Type B pancreatic cell (in vitro differentiated cells): Measurements from ENCODE around the gene CTNND2. TPM values are rescaled to one million over a fixed set of nuclear protein-coding genes. Genes with fewer than 3 reads are reported as not detected.

ENCODE experiments used
- DNase-seq: peaks from one replicate; pipeline ENCODE4 v3.0.0; 2021; ENCODE audit warnings: mixed read lengths; ENCODE audit not compliant: unreplicated experiment; ENCODE audit errors: extremely low spot score
- H3K27ac Mint-ChIP-seq: 2 replicates; pipeline ENCODE4 v1.8.0; 2021; ENCODE audit warnings: mild to moderate bottlenecking, mixed read lengths
- H3K27me3 Mint-ChIP-seq: 2 replicates; pipeline ENCODE4 v1.8.0; 2021; ENCODE audit warnings: mixed read lengths
- H3K36me3 Mint-ChIP-seq: 2 replicates; pipeline ENCODE4 v1.8.0; 2021; ENCODE audit warnings: mixed read lengths
- H3K4me1 Mint-ChIP-seq: one replicate; pipeline ENCODE4 v1.8.0; 2021; ENCODE audit warnings: mixed read lengths; ENCODE audit not compliant: unreplicated experiment
- H3K4me3 Mint-ChIP-seq: 2 replicates; pipeline ENCODE4 v1.8.0; 2021; ENCODE audit warnings: mild to moderate bottlenecking, mixed read lengths
- H3K9me3 Mint-ChIP-seq: 2 replicates; pipeline ENCODE4 v1.8.0; 2021; ENCODE audit warnings: mixed read lengths
- CTCF ChIP-seq: fragments of 200-600 bp; sonication (generic); conservative IDR thresholded peaks from 2 replicates; pipeline ENCODE4 v1.5.0; 2021; ENCODE audit warnings: antibody characterized with exemption, mild to moderate bottlenecking
- total RNA-seq: library from RNA; stranded (reverse); gene quantifications from 2 replicates; pipeline ENCODE4 v1.2.1, GENCODE V29; 2021; ENCODE audit warnings: low replicate concordance

Gene CTNND2
- total RNA-seq, 1 donor from 2014 or later, result 49.5 TPM

GRCh38 chr5:11038772-11039171 lies 865.5 kb downstream of the CTNND2 start:
- no peak for DNase-seq
- no peaks in the 10 kb centered on the region for H3K9me3 Mint-ChIP-seq
- H3K27me3 Mint-ChIP-seq, result no peaks in the 10 kb centered on the region
- H3K4me1 Mint-ChIP-seq, result no peaks in the 10 kb centered on the region
- H3K4me3 Mint-ChIP-seq, result no peak overlapping the region
- no peaks in the 10 kb centered on the region for H3K36me3 Mint-ChIP-seq
- no peak for TF ChIP-seq CTCF
- no peak overlapping the region for H3K27ac Mint-ChIP-seq

DNA sequence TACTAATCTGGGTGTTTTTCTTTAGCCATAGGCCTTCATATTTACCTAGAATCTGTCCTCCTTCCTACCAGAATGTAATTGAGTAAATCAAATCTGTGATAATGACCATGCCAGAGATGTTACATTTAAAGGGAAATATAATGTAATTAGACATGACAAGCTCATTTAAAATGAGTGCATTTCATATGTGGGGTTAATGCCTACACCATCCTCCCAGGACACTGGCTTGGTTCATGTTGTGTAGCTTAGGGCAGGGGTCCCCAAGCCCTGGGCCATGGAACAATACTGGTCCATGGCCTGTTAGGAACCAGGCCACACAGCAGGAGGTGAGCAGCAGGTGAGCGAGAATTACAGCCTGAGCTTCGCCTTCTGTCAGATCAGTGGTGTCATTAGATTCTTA lies 866.3 kb downstream of the CTNND2 start:
- no peak for DNase-seq
- no peak for TF ChIP-seq CTCF
- no peak overlapping the region for H3K4me3 Mint-ChIP-seq
- no peaks in the 10 kb centered on the region for H3K4me1 Mint-ChIP-seq
- no peaks in the 10 kb centered on the region for H3K27me3 Mint-ChIP-seq
- no peak overlapping the region for H3K27ac Mint-ChIP-seq
- no peaks in the 10 kb centered on the region for H3K9me3 Mint-ChIP-seq
- H3K36me3 Mint-ChIP-seq, result no peaks in the 10 kb centered on the region

GRCh38 chr5:11037080-11037479 lies 867.2 kb downstream of the CTNND2 start:
- Mint-ChIP-seq H3K9me3 (no peaks in the 10 kb centered on the region), H3K27me3 (no peaks in the 10 kb centered on the region), H3K27ac (no peak overlapping the region), H3K36me3 (no peaks in the 10 kb centered on the region), H3K4me1 (no peaks in the 10 kb centered on the region), H3K4me3 (no peak overlapping the region)
- TF ChIP-seq CTCF, result no peak
- DNase-seq, result no peak

GRCh38 chr5:11030671-11031070 lies 873.6 kb downstream of the CTNND2 start:
- H3K27me3 Mint-ChIP-seq, result no peaks in the 10 kb centered on the region
- H3K36me3 Mint-ChIP-seq, result no peaks in the 10 kb centered on the region
- no peak overlapping the region for H3K4me3 Mint-ChIP-seq
- H3K27ac Mint-ChIP-seq, result no peak overlapping the region
- TF ChIP-seq CTCF, result no peak
- no peak for DNase-seq
- no peaks in the 10 kb centered on the region for H3K4me1 Mint-ChIP-seq
- H3K9me3 Mint-ChIP-seq, result peaks cover 9% of the 10 kb centered on the region

DNA sequence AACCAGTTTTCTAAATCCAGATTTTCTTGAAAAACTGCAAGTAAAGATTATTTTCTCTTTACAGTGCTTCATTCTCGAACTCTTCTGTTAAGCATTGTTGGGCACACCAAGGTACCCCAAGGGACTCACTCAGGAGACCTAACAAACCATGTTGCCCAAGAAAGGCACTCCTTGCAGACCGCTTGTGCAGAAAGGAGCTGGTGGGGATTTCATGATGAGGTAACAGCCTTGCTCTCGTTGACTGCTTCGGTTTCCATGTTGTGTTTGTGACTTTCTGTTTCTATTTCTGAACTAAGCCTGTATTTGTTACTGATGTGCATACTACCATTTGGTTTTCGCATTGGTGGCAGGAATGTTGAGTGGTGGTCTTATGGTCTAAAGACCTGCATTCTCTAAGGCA lies 876.6 kb downstream of the CTNND2 start:
- H3K4me3 Mint-ChIP-seq, result no peak overlapping the region
- no peak overlapping the region for H3K27ac Mint-ChIP-seq
- H3K9me3 Mint-ChIP-seq, result peaks cover 9% of the 10 kb centered on the region
- no peaks in the 10 kb centered on the region for H3K36me3 Mint-ChIP-seq
- no peaks in the 10 kb centered on the region for H3K27me3 Mint-ChIP-seq
- no peak for TF ChIP-seq CTCF
- no peaks in the 10 kb centered on the region for H3K4me1 Mint-ChIP-seq
- no peak for DNase-seq

GRCh38 chr5:11026543-11026942 lies 877.7 kb downstream of the CTNND2 start:
- no peak for DNase-seq
- H3K9me3 Mint-ChIP-seq, result peaks cover 14% of the 10 kb centered on the region
- peaks cover 5% of the 10 kb centered on the region for H3K36me3 Mint-ChIP-seq
- H3K27me3 Mint-ChIP-seq, result no peaks in the 10 kb centered on the region
- H3K4me3 Mint-ChIP-seq, result no peak overlapping the region
- no peaks in the 10 kb centered on the region for H3K4me1 Mint-ChIP-seq
- TF ChIP-seq CTCF, result no peak
- H3K27ac Mint-ChIP-seq, result no peak overlapping the region
